HG03457 (cell line): ENCODE results near the gene ARHGEF35.
"Not testable (repeated sequence)": the region's sequence is repeated elsewhere in the genome, so short reads cannot be mapped to it uniquely, and the experiment has no call there.

Source experiments
- ATAC-seq: cut with Tn5 transposase; IDR thresholded peaks from one replicate; pipeline ENCODE4 v1.9.1; 2021; ENCODE audit warnings: moderate number of reproducible peaks; ENCODE audit not compliant: unreplicated experiment

The ARHGEF35 gene

GRCh38 chr7:144195212-144195872, at the start of gene ARHGEF35:
Gene ARHGEF35 (minus strand): TSS chr7:144195833. CDS start chr7:144188383, 7,450 bp downstream.
- ATAC-seq, result peak; percentile 61

GRCh38 chr7:144245372-144245771, 49.7 kb upstream of the ARHGEF35 start:
- ATAC-seq, result not testable (repeated sequence)

- not testable (repeated sequence) for ATAC-seq
These were observed 43.7 kb upstream of the ARHGEF35 start, which contains the start of gene OR2A42 for GRCh38 chr7:144239365-144239764. Gene OR2A42 (minus strand): TSS chr7:144239605. CDS start chr7:144232843, 6,762 bp downstream.

- not testable (repeated sequence) for ATAC-seq
These were observed 43.0 kb upstream of the ARHGEF35 start for GRCh38 chr7:144238530-144239082.

GRCh38 chr7:144233039-144233438, 37.4 kb upstream of the ARHGEF35 start:
- ATAC-seq, result not testable (repeated sequence)

- ATAC-seq, result not testable (repeated sequence)
These were observed 35.4 kb upstream of the ARHGEF35 start for GRCh38 chr7:144231027-144231426.

GRCh38 chr7:144228810-144229209, 33.2 kb upstream of the ARHGEF35 start:
- ATAC-seq, result not testable (repeated sequence)

- ATAC-seq, result not testable (repeated sequence)
These were observed 31.2 kb upstream of the ARHGEF35 start for GRCh38 chr7:144226866-144227265.

- ATAC-seq, result not testable (repeated sequence)
These were observed 28.0 kb upstream of the ARHGEF35 start for GRCh38 chr7:144223675-144224074.

GRCh38 chr7:144220531-144220930, 24.9 kb upstream of the ARHGEF35 start:
- not testable (repeated sequence) for ATAC-seq

GRCh38 chr7:144219149-144219548, 23.5 kb upstream of the ARHGEF35 start:
- ATAC-seq, result not testable (repeated sequence)

GRCh38 chr7:144218581-144218980, 22.9 kb upstream of the ARHGEF35 start:
- not testable (repeated sequence) for ATAC-seq

GRCh38 chr7:144217200-144217599, 21.6 kb upstream of the ARHGEF35 start:
- not testable (repeated sequence) for ATAC-seq

GRCh38 chr7:144205306-144205705, 9.7 kb upstream of the ARHGEF35 start:
- ATAC-seq, result not testable (repeated sequence)

- not testable (repeated sequence) for ATAC-seq
These were observed 7.5 kb upstream of the ARHGEF35 start for GRCh38 chr7:144203086-144203485.

- ATAC-seq, result peak; percentile 23
These were observed 6.3 kb upstream of the ARHGEF35 start for GRCh38 chr7:144201978-144202377.

GRCh38 chr7:144198934-144199333, 3.3 kb upstream of the ARHGEF35 start:
- not testable (repeated sequence) for ATAC-seq

- ATAC-seq, result not testable (repeated sequence)
These were observed 1.2 kb downstream of the ARHGEF35 start for GRCh38 chr7:144194453-144194852.

- not testable (repeated sequence) for ATAC-seq
These were observed 1.9 kb downstream of the ARHGEF35 start for GRCh38 chr7:144193782-144194181.

- not testable (repeated sequence) for ATAC-seq
These were observed 7.0 kb downstream of the ARHGEF35 start for GRCh38 chr7:144188578-144189171.

GRCh38 chr7:144187848-144188247, 7.8 kb downstream of the ARHGEF35 start:
- not testable (repeated sequence) for ATAC-seq

- ATAC-seq, result not testable (repeated sequence)
These were observed 12.5 kb downstream of the ARHGEF35 start, which contains the start of gene CTAGE4 for GRCh38 chr7:144183166-144183565. Gene CTAGE4 (plus strand): TSS chr7:144183466. CDS start chr7:144183504, 38 bp downstream.
